Medulla oblongata (tissue), 1 donor: ENCODE results near the gene ENDOV.

Source experiments
- DNase-seq: peaks from one replicate; pipeline ENCODE4 v3.0.0-alpha.2; 2015; ENCODE audit errors: extremely low spot score

The ENDOV gene

DNA sequence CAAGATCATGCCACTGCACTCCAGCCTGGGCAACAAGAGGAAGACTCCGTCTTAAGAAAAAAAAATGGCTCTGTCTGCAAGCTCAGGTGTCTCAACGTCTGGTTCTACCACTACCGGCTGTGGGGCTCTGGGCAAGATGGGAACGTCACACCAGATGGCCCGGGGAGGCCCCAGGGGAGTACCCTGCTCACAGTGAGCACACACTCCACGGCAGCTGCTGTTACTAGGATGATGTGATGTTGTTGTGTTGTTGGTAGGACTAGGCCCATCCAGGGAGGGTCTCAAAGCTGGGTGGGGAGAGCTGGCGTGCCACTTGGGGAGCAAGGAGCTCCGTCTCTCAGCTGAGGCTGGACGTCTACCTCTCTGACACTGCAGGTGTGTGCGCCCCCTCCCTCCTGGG is 70.9 kb downstream of the ENDOV start:
- no peak for DNase-seq

DNA sequence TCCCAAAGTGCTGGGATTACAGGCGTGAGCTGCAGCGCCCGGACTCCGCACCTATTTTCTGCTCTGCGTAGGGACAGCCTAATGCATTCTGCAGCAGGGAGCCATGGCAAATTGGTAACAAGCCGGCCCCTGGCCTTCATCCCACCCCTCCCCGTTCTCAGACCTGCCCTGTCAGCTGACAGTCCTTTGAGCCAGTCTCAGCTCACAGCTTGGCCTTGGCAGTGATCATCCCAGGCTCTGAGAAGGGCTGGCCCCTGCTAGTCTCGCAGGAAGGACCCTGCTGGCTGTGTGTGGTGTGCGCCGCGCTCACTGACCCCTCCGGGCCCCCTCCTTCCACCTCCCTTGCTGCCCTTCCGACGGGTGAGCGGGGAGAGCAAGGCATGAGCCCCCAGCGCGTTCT is 71.7 kb downstream of the ENDOV start:
- DNase-seq: no peak

DNA sequence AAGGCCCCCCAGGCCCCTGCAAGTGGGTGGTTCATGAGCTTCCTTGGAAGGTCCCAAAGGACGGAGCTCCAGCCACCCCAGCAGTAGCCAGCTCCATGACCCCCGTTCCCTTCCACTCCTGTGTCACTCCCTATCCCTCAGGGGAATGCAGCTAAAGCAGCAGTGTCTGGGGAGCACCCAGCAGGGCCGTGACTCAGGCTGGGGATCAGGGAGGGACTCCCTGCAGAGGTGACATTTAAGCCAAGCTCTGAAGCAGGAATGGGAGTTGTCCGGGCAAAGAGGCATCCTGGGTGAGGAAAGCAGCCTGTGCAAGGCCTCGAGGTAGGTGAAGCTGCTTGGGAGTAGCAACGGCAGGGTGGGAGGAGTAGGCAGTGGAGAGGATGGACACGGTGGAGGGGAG is 72.5 kb downstream of the ENDOV start:
- no peak for DNase-seq
